GM18505 (cell line): Measurements from ENCODE around the gene CDH12.
"Not testable (repeated sequence)": the region's sequence is repeated elsewhere in the genome, so short reads cannot be mapped to it uniquely, and the experiment has no call there.

Source experiments
- ATAC-seq: cut with Tn5 transposase; IDR thresholded peaks from one replicate; pipeline ENCODE4 v1.9.1; 2021; ENCODE audit not compliant: unreplicated experiment
- POLR2A ChIP-seq: IDR thresholded peaks from 4 replicates; pipeline ENCODE4 v1.6.1; 2011; ENCODE audit warnings: borderline replicate concordance; ENCODE audit not compliant: insufficient read depth, insufficient read length; ENCODE audit errors: extremely low read depth

CDH12 gene

GRCh38 chr5:22557251-22557650 is 295.9 kb downstream of the CDH12 start:
- no peak for ATAC-seq

GRCh38 chr5:22554475-22554874 is 298.7 kb downstream of the CDH12 start:
- no peak for TF ChIP-seq POLR2A
- ATAC-seq, result no peak

More at GRCh38 chr5:22557251-22557650, 295.9 kb downstream of the CDH12 start:
- no peak for TF ChIP-seq POLR2A

- TF ChIP-seq POLR2A, result no peak
These were observed 303.1 kb downstream of the CDH12 start for GRCh38 chr5:22549876-22550671.

GRCh38 chr5:22542340-22542739 is 310.8 kb downstream of the CDH12 start:
- no peak for ATAC-seq
- TF ChIP-seq POLR2A, result no peak

More at GRCh38 chr5:22549876-22550671, 303.1 kb downstream of the CDH12 start:
- no peak for ATAC-seq

GRCh38 chr5:22541037-22541436 is 312.1 kb downstream of the CDH12 start:
- ATAC-seq, result no peak
- no peak for TF ChIP-seq POLR2A

GRCh38 chr5:22539762-22540161 is 313.4 kb downstream of the CDH12 start:
- ATAC-seq, result no peak
- no peak for TF ChIP-seq POLR2A

- ATAC-seq, result no peak
- TF ChIP-seq POLR2A, result no peak
These were observed 321.2 kb downstream of the CDH12 start for GRCh38 chr5:22531986-22532385.

GRCh38 chr5:22521521-22521920 is 331.6 kb downstream of the CDH12 start:
- ATAC-seq, result no peak
- TF ChIP-seq POLR2A, result no peak

- not testable (repeated sequence) for ATAC-seq
These were observed 336.6 kb downstream of the CDH12 start for GRCh38 chr5:22516497-22516896.

- TF ChIP-seq POLR2A, result no peak
- no peak for ATAC-seq
These were observed 338.9 kb downstream of the CDH12 start for GRCh38 chr5:22514231-22514630.

- ATAC-seq, result no peak
- TF ChIP-seq POLR2A, result no peak
These were observed 347.3 kb downstream of the CDH12 start for GRCh38 chr5:22505891-22506290.

- TF ChIP-seq POLR2A, result no peak
These were observed 348.7 kb downstream of the CDH12 start for GRCh38 chr5:22504411-22504810.

GRCh38 chr5:22500556-22500955 is 352.6 kb downstream of the CDH12 start:
- no peak for ATAC-seq
- TF ChIP-seq POLR2A, result no peak

More at GRCh38 chr5:22504411-22504810, 348.7 kb downstream of the CDH12 start:
- no peak for ATAC-seq

- no peak for TF ChIP-seq POLR2A
- no peak for ATAC-seq
These were observed 356.5 kb downstream of the CDH12 start for GRCh38 chr5:22496666-22497065.

- ATAC-seq, result no peak
- TF ChIP-seq POLR2A, result no peak
These were observed 358.0 kb downstream of the CDH12 start for GRCh38 chr5:22495016-22495720.

- TF ChIP-seq POLR2A, result no peak
- no peak for ATAC-seq
These were observed 364.7 kb downstream of the CDH12 start for GRCh38 chr5:22488427-22488826.
